AG09309 (cell line): ENCODE measurements around the gene ABCA3.
"Not testable (repeated sequence)": the region's sequence is repeated elsewhere in the genome, so short reads cannot be mapped to it uniquely, and the experiment has no call there.

Source experiments
- DNase-seq: peaks from one replicate; pipeline ENCODE4 v3.0.0-alpha.2; 2010; ENCODE audit warnings: low read depth
- H3K4me3 ChIP-seq: 2 replicates; pipeline ENCODE4 v1.5.1; 2011; ENCODE audit warnings: mild to moderate bottlenecking, low read depth, low read length, moderate library complexity; ENCODE audit not compliant: control insufficient read depth
- TF ChIP-seq, protein P1 (sequence below): IDR thresholded peaks from 2 replicates; pipeline ENCODE4 v1.5.1; 2011; ENCODE audit warnings: mild to moderate bottlenecking, low read depth, low read length, inconsistent platforms; ENCODE audit not compliant: insufficient read depth, control insufficient read depth; ENCODE audit errors: missing control alignments

ABCA3 gene

DNA sequence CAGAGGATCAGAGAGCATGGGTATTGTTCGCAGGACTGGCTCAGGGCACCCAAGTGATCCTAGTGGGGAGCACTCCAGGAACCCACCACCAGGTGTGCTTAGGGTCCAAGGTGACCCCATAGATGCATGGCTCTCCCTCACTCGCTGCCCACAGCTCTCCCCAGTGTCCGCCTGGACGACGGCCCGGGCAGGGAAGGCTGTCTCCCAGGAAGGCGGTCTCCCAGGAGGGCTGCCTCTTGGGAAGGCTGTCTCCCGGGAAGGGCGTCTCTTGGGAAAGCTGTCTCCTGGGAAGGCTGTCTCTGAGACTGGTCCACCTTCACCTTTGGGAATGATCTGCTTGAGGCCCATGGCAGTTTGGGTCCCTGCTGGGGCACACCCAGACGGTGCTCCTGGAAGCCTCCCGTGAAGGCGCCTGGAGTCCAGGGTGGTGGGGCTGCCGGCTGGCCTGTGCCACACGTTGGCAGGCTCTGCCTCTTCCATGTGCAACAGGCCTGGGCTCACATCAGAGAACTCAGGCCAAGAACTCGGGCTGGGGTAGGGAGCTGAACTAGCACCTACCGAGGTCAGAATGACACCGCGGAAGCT is 94.1 kb downstream of the ABCA3 start:
- H3K4me3 ChIP-seq, result no peak overlapping the region
- TF ChIP-seq, protein P1, sequence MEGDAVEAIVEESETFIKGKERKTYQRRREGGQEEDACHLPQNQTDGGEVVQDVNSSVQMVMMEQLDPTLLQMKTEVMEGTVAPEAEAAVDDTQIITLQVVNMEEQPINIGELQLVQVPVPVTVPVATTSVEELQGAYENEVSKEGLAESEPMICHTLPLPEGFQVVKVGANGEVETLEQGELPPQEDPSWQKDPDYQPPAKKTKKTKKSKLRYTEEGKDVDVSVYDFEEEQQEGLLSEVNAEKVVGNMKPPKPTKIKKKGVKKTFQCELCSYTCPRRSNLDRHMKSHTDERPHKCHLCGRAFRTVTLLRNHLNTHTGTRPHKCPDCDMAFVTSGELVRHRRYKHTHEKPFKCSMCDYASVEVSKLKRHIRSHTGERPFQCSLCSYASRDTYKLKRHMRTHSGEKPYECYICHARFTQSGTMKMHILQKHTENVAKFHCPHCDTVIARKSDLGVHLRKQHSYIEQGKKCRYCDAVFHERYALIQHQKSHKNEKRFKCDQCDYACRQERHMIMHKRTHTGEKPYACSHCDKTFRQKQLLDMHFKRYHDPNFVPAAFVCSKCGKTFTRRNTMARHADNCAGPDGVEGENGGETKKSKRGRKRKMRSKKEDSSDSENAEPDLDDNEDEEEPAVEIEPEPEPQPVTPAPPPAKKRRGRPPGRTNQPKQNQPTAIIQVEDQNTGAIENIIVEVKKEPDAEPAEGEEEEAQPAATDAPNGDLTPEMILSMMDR, result no peak

DNA sequence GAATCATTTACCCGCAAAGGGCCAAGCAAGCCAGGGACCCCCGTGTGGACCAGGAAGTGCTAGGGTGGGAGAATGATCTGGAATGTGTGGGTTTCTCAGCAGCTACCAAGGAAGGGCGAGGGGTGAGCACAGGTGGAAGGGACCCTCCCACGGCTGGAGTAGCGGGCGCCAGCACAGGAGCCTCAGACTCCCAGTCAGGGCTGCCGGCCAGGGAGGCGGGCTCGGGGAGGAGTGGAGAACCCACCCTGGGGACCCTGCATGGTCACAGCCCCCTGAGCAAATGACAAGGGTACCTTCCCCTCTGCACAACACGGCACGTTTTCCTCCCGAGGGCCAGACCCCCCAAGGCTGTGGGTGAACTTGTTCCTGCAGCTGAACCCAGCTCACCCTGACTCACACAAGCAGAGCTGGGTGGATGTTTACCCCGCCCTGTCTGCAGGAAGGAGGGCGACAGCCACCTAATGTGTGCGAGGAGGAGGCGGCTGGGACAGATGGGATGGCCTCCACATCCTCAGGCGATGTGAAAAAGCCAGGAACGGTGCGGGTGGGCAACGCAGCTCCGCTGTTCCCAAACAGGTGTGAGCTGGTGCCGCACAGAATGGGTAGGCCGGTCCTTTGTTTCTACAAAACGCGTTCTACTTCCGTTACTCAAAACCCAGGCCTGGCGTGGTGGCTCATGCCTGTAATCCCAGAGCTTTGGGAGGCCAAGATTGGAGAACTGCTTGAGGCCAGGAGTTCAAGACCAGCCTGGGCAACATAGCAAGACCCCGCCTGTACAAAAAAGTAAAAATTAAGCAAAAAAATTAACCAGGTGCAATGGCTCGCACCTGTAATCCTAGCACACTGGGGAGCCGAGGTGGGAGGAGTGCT is 95.4 kb downstream of the ABCA3 start:
- TF ChIP-seq, protein P1, result no peak
- no peak for DNase-seq
- H3K4me3 ChIP-seq, result no peak overlapping the region

More for the DNA sequence above, 94.1 kb downstream of the ABCA3 start:
- DNase-seq, result no peak

DNA sequence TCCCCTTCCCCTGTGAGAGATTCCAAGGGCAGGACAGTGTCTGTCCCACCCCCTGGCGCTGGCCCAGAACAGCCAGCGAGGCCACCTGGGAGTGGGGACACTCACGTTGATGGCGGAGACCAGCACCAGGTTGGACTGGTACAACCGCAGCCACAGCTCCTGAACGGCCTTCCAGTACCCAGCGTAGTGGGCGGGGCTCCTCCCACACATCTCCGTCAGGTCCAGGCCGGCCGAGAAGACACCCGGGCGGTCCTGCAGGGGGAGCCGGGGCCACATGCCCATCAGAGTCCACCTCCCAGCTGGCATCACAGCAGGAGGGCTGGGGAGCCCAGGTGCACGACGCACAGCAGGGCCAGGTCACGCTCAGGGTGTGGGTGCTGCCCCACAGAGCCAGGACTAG is 96.2 kb downstream of the ABCA3 start:
- no peak for DNase-seq
- no peak overlapping the region for H3K4me3 ChIP-seq
- TF ChIP-seq, protein P1, result no peak

DNA sequence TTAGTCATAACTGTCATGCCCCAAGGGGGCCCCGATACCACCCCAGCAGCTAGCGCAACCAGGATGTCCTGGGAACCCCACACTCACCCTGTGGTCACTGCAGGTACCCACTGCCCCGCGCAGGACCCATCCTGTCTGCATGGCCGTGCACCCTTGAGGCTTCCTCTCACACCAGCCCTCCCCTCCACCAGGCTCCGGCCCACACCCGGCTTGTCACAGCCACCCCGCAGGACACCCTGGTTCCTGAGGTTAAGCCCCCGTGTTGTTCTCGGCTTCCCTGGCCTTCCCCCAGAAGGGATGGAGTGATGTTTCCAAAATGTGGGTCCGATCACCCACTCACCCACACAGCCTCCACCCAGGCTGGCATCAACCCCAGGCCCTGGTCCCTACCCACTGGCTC is 96.7 kb downstream of the ABCA3 start:
- no peak overlapping the region for H3K4me3 ChIP-seq
- DNase-seq, result no peak
- TF ChIP-seq, protein P1, result no peak

DNA sequence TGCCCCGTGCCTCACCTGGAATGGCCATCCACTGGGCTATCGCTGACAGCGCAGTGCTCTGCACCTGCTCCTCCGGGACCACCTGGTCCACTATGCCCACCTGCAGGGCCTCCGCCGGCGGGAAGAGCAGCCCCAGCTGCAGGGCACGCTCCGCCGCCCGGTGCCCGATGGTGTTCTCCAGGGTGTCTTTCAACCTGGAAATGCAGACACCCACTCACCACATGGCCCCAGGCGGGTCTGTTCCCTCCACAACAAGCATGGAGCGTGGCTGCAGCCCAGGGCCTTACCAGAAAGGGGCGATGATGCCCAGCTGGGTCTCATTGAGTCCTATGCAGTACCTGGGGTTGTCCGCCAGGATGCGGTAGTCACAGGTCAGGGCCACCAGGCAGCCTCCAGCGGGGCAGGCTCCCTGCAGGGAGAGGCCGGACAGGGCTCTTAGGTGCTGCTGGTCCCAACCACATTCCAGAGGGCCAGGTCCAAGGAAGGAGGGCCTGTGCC is 97.4 kb downstream of the ABCA3 start:
- no peak overlapping the region for H3K4me3 ChIP-seq
- no peak for DNase-seq
- TF ChIP-seq, protein P1, result no peak

DNA sequence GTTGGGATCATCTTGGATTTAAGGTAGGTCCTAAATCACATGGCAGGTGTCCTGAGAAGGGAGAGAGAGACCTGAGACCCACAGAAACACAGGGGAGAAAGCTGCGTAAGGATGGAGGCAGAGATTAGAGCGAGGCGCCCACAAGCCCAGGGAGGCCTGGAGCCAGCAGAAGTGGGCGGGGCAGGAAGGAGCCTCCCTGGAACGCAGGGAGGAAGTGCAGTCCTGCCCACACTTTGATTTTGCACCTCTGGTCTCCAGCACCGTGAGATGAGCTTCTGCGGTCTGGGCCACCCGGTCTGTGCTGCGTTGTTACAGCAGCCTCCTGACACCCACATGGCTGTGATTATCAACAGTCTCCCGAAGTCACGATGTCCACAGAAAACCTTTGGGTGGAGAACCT is 97.9 kb downstream of the ABCA3 start:
- DNase-seq, result no peak
- TF ChIP-seq, protein P1, result no peak
- H3K4me3 ChIP-seq, result no peak overlapping the region

DNA sequence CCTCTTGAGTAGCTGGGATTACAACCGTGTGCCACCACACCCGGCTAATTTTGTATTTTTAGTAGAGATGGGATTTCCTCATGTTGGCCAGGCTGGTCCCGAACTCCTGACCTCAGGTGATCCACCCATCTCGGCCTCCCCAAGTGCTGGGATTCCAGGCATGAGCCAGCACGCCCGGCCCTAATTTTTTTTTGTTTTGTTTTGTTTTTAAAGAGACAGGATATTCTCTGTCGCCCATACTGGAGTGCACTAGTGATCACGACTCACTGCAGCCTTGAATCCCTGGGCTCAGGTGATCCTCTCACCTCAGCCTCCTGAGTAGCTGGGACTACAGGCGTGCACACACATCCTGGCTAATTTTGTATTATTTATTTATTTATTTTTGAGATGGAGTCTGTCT is 100.2 kb downstream of the ABCA3 start:
- not testable (repeated sequence) for DNase-seq, H3K4me3 ChIP-seq
